GM21717 (cell line): ENCODE results near the gene MIA2.
A peak's percentile ranks its signal among the peaks of the same experiment; 100 is the strongest.
"Not testable (repeated sequence)": the region's sequence is repeated elsewhere in the genome, so short reads cannot be mapped to it uniquely, and the experiment has no call there.

Source experiments
- ATAC-seq: cut with Tn5 transposase; IDR thresholded peaks from one replicate; pipeline ENCODE4 v1.9.1; 2021; ENCODE audit warnings: mild to moderate bottlenecking, moderate library complexity; ENCODE audit not compliant: unreplicated experiment

The MIA2 gene

DNA sequence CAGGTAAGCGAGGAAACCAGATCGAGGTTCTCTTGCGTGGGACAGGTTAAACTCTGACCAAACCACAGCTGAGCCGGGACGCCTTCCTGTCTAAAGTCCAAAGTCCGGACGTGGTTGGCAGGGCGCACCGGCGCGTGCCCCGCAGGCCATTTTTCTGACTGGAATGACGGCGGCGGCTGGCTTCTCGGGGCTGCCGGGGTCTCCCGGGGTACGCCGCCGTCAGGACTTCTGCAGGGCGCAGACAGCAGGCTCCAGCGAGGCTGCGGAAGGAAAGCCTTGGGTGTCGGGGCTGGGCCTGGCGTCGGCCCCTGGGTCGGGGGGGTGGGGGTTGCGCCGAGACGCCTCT, 32.8 kb downstream of the MIA2 start:
- peak; percentile 39 for ATAC-seq

DNA sequence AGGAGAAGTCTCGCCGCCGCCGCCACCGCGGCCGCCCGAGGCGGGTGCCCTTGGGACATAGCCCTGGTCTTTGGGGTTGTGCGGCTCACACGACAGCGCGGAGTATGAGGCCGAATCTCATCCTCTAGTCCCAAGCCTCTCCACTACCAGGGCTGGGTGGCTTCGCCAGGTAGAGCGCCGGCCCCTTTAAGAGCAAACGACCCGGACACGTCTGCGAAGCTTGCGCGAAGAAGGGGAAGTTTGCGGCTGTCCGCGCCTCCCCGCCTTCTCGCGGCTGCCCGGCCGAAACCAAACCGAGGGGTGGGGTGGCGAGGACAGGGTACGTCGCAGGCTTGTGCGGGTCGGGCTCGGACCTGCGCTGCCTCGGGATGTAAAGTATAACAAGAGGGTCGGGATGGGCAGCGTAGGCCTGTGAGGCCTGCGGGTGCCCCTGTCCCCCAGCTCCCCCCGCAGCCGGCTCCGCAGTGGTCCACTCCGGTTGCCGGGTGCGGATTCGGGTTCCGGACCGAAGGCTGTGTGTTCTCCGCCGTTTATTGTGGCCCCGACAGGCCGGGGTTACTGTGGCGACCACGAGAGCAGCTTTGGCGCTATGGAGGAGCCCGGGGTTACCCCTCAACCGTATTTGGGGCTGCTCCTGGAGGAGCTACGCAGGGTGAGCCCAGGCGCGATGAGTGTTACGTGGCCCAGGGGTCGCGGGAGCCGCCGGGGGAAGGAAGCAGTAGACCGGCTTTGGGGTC, 33.3 kb downstream of the MIA2 start:
- ATAC-seq = peak; percentile 88

GRCh38 chr14:39267608-39268005, 33.9 kb downstream of the MIA2 start:
- peak; percentile 12 for ATAC-seq

- no peak for ATAC-seq
These were observed 34.7 kb downstream of the MIA2 start for GRCh38 chr14:39268393-39268792.

GRCh38 chr14:39272918-39273317, 39.2 kb downstream of the MIA2 start:
- ATAC-seq = no peak

DNA sequence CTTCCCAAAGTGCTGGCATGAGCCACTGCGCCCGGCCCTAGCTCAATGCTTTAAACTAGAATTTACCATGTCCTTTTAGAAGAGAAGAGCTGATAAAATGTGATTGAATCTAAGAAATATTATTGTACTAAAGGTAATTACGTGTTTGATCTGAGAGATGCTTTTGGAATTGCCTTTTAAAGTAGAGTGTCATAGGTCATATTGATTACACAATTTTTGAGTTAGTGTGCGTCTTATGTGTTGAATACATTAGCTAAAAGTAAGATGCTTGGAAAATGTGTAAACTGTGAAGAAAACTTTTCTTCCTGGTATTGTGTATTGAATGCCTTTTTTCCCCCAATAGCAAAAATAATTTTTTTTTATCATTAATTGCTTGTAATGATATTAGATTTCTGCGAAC, 41.7 kb downstream of the MIA2 start:
- ATAC-seq = no peak

DNA sequence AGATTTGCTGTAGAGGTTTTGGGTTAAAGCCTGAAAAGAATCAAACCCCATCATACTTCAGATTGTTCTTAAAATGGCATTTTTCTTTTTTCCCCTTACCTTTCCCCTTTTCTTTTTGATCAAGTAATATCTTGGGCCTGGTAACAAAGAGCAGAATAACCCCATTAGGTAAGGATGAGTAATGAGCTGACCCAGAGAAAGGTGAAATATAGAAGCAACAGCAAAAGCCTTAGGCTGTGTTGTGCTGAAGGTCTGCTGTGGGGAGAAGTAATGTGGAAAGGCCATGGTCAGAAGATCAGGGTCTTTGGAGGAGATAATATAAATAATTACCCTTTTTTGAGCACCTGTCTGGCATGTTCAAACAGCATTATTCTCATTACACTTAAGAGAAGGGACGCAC, 42.3 kb downstream of the MIA2 start:
- no peak for ATAC-seq

DNA sequence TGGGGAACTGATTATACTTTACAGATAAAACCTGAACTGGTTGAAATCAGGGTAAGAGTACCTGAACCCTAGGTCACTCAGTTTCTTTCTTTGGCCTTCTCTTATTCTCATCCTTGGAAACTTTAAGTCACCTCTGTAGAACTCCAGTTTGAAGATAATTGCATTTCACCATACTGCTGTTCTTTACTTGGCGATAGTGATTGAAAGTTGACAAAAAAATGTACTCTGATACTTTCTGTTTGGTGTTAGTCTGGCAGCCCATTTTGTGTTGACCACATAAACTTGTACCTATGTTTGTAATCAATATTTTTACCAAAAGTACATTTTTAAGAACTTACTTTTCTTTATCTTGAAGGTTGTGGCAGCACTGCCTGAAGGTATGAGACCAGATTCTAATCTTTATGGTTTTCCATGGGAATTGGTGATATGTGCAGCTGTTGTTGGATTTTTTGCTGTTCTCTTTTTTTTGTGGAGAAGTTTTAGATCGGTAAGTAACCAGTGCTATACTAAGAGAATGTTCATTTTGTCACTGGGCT, 42.9 kb downstream of the MIA2 start:
- no peak for ATAC-seq

GRCh38 chr14:39279515-39279914, 45.8 kb downstream of the MIA2 start:
- no peak for ATAC-seq

GRCh38 chr14:39280678-39281077, 47.0 kb downstream of the MIA2 start:
- ATAC-seq = not testable (repeated sequence)

- no peak for ATAC-seq
These were observed 55.8 kb downstream of the MIA2 start for GRCh38 chr14:39289523-39289922.

GRCh38 chr14:39291701-39292100, 58.0 kb downstream of the MIA2 start:
- no peak for ATAC-seq

DNA sequence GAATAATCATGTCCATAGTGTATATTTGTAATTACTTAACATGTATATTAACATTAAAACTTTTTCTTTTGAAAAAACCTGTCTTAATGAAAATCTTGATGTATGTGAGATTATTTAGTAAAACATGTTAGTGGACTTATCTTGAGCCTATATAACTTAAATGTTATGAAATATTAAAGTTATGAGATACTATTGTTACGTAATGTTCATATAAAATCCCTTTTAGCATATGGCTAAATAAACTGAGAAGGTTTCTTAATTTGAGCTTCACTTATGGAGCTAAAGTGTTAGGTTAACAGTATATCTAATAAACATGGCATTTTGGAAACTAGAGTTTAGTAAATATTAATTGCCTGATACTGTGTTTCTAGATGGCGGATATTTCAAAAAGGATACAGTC, 59.9 kb downstream of the MIA2 start:
- ATAC-seq = no peak

GRCh38 chr14:39300389-39300788, 66.7 kb downstream of the MIA2 start:
- not testable (repeated sequence) for ATAC-seq

DNA sequence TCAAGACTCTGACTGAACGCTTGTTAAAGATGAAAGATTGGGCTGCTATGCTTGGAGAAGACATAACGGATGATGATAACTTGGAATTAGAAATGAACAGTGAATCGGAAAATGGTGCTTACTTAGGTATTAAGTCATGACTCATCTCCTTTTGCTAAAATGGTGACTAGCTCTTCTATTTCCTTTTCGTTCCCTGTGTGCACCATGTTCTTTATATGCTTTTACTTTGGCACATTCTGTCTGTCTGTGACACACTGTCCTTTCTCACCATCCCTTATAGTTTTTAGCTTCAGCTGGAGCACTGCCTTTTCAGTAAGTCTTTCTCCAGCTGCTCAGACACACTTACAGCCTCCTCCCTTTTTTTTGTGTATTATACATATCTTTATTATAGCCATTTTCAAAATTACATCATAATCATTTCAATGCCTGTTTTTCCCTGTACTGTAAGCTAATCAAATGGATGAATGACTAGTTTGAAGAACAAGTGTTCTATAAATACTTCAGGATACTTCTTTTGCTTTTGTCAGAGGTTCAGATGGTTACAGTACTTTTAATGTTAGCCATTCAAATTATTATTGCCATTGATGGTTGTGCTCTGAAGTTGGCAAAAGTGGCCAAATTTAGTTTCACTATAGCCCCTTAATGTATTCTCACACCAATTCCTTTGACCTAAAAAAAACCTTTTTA, 68.6 kb downstream of the MIA2 start:
- ATAC-seq = no peak

DNA sequence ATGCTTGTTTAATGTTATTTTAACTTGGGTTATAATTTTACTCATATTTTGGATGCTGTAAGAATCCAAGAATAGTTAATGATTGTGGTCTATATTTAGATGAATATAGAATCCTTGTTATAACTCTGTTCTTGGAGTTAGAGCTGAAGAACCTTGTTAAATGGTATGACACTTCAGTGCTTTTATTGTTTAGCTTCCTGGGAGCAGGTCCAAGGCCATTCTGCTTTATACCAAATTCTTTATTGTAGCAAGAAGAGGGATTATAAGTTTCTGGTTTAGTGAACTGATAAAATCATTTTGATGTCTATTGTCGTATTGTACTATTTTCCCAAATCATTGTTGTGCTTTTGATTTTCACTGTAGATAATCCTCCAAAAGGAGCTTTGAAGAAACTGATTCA, 69.4 kb downstream of the MIA2 start:
- no peak for ATAC-seq

GRCh38 chr14:39307815-39308214, 74.1 kb downstream of the MIA2 start:
- ATAC-seq = no peak

GRCh38 chr14:39310051-39310450, 76.3 kb downstream of the MIA2 start:
- ATAC-seq = no peak

DNA sequence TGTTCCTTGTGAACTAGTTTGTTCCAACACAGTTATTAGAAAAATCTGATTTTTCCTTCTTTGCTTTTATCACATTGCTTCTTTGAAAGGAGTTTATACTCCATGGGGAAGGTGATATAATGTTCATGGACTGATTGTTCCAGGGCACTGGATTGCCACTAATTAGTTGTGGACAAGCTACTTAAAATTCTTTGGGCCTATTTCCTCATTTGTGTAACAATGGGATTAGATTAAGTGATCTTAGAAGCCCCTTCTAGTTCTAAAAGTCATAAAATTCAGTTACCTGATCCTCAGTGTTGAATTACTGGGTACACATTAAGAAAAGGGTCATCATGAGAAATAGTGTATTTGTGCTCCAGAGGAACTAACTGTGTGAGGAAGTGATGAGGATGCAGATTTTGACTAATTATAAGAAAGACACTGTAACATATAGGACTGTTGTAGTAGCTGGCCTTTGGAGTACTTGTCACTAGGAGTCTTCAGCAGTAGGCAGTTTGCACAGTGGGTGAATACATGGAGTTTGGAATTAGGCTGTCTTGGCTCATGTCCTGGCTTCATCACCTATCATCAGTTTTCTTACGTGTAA, 82.2 kb downstream of the MIA2 start:
- no peak for ATAC-seq

GRCh38 chr14:39316830-39317553, 83.3 kb downstream of the MIA2 start:
- no peak for ATAC-seq

- ATAC-seq = no peak
These were observed 84.9 kb downstream of the MIA2 start for GRCh38 chr14:39318574-39318973.
